HepG2 (cell line): ENCODE data around the gene REPIN1. TPM values are rescaled to one million over a fixed set of nuclear protein-coding genes. Genes with fewer than 3 reads are reported as not detected.
A peak's percentile ranks its signal among the peaks of the same experiment; 100 is the strongest.

Experiments used
- ATAC-seq: fragments of 200-7000 bp; cut with Tn5 transposase; 3 replicates; pipeline ENCODE4 v1.9.1; 2020; ENCODE audit warnings: mild to moderate bottlenecking, moderate library complexity
- BruUV-seq: library from RNA; stranded (reverse); fragments of 400-500 nt; replicated peaks from 2 replicates; lab custom pipeline; 2021; lab: Mats Ljungman, UMichigan
- CTCF ChIA-PET: fragments of 300-600 bp; formaldehyde crosslinking; extraction: SDS; loops from one replicate; lab custom pipeline; 2021; ENCODE audit warnings: low total read pairs, inconsistent platforms, low intra/inter-chr PET ratio; lab: Yijun Ruan, JAX
- POLR2A ChIA-PET: fragments of 350-600 bp; sonication (Branson Sonifier 250); formaldehyde crosslinking; loops from one replicate; lab custom pipeline; 2020; ENCODE audit warnings: antibody characterized with exemption, inconsistent platforms; lab: Yijun Ruan, JAX
- DNase-seq: peaks from one replicate; pipeline ENCODE4 v3.0.0-alpha.2; 2015; ENCODE audit warnings: low spot score
- FAIRE-seq: peaks from 3 replicates; lab custom pipeline; 2011; peaks lifted over from hg19 to GRCh38; lab: Jason Lieb, UNC
- H2AFZ ChIP-seq: one replicate; pipeline ENCODE4 v1.6.1; 2011; ENCODE audit warnings: low read length, inconsistent platforms
- H3K27ac ChIP-seq: fragments of 300-600 bp; 3 replicates; pipeline ENCODE4 v1.8.0; 2011; ENCODE audit warnings: mixed run types, mild to moderate bottlenecking, mixed read lengths, low read length, inconsistent platforms; ENCODE audit not compliant: insufficient read depth; ENCODE audit errors: extremely low read length
- H3K27me3 ChIP-seq, 2 experiments: fragments of 200-600 bp in 1 of 2; 2 replicates in 1 of 2; 3 replicates in 1 of 2; pipeline versions ENCODE4 v1.6.0 to v1.8.0; 2011; ENCODE audit warnings: low read length in 2 of 2, mild to moderate bottlenecking in 2 of 2, moderate library complexity in 2 of 2, inconsistent platforms in 1 of 2; ENCODE audit not compliant: insufficient read depth in 2 of 2, control insufficient read depth in 1 of 2
- H3K36me3 ChIP-seq, 2 experiments: fragments of 200-600 bp in 1 of 2; replicated peaks in 1 of 2; 2 replicates in 1 of 2; 3 replicates in 1 of 2; pipeline versions ENCODE4 v1.5.1 to v1.8.0; 2011; ENCODE audit warnings: low read length in 2 of 2, inconsistent platforms in 1 of 2; ENCODE audit not compliant: insufficient read depth in 2 of 2, control insufficient read depth in 1 of 2
- H3K4me1 ChIP-seq: 2 replicates; pipeline ENCODE4 v1.5.1; 2012; ENCODE audit warnings: low read length, inconsistent platforms; ENCODE audit not compliant: insufficient read depth
- H3K4me2 ChIP-seq: 2 replicates; pipeline ENCODE4 v1.6.0; 2011; ENCODE audit warnings: low read depth, low read length, inconsistent platforms
- H3K4me3 ChIP-seq, 3 experiments: fragments of 200-600 bp in 1 of 3; sonication (generic), shearing (Covaris generic) in 1 of 3; replicated peaks in 1 of 3; 2 replicates each; pipeline ENCODE4 v1.5.1; 2011 to 2016; ENCODE audit warnings: low read length in 3 of 3, inconsistent platforms in 2 of 3, low read depth in 2 of 3, mild to moderate bottlenecking in 2 of 3, control low read depth in 1 of 3, mixed read lengths in 1 of 3; ENCODE audit not compliant: insufficient read depth in 1 of 3
- H3K79me2 ChIP-seq: one replicate; pipeline ENCODE4 v1.6.1; 2011; ENCODE audit warnings: low read length, inconsistent platforms; ENCODE audit not compliant: insufficient read depth
- H3K9ac ChIP-seq: 2 replicates; pipeline ENCODE4 v1.6.0; 2011; ENCODE audit warnings: mild to moderate bottlenecking, low read depth, low read length, inconsistent platforms; ENCODE audit not compliant: insufficient read depth
- H3K9me3 ChIP-seq: 2 replicates; pipeline ENCODE4 v1.5.1; 2012; ENCODE audit warnings: mild to moderate bottlenecking, low read length
- H4K20me1 ChIP-seq: 2 replicates; pipeline ENCODE4 v1.6.0; 2011; ENCODE audit warnings: inconsistent platforms, mild to moderate bottlenecking, low read length, moderate library complexity; ENCODE audit not compliant: insufficient read depth
- CHD4 ChIP-seq: fragments of 200-600 bp; sonication (generic); IDR thresholded peaks from 2 replicates; pipeline ENCODE4 v1.7.0; 2017; ENCODE audit warnings: mild to moderate bottlenecking, low read length, borderline replicate concordance
- FOXM1 ChIP-seq: sonication (generic); formaldehyde crosslinking; IDR thresholded peaks from 2 replicates; pipeline ENCODE4 v1.5.0; 2020; ENCODE audit warnings: missing genetic modification reagents
- HNRNPL ChIP-seq: fragments of 200-400 bp; formaldehyde crosslinking; IDR thresholded peaks from 2 replicates; pipeline ENCODE4 v1.6.1; 2017; ENCODE audit warnings: mild to moderate bottlenecking, low read depth, low read length
- IKZF1 ChIP-seq: fragments of 450-650 bp; IDR thresholded peaks from 2 replicates; pipeline ENCODE4 v1.7.1; 2016
- IKZF4 ChIP-seq: sonication (generic); formaldehyde crosslinking; IDR thresholded peaks from 2 replicates; pipeline ENCODE4 v1.5.1; 2020; ENCODE audit warnings: borderline replicate concordance, mild to moderate bottlenecking, low read depth, missing genetic modification reagents; ENCODE audit errors: not compliant biosample characterization
- KAT2B ChIP-seq: fragments of 150-350 bp; IDR thresholded peaks from 2 replicates; pipeline ENCODE4 v1.6.1; 2014; ENCODE audit warnings: low read depth, low read length, borderline replicate concordance
- KDM2A ChIP-seq: sonication (generic); formaldehyde crosslinking; IDR thresholded peaks from 2 replicates; pipeline ENCODE4 v1.4.0; 2020; ENCODE audit warnings: low read depth, missing genetic modification reagents, borderline replicate concordance
- MBNL3 ChIP-seq: fragments of 250-450 bp; sonication (Bioruptor Pico); conservative IDR thresholded peaks from 2 replicates; pipeline ENCODE4 v1.8.0; 2022; ENCODE audit warnings: mild to moderate bottlenecking, inconsistent platforms
- MXD4 ChIP-seq: IDR thresholded peaks from 2 replicates; pipeline ENCODE4 v1.6.1; 2016; ENCODE audit warnings: mild to moderate bottlenecking, missing biosample characterization, missing genetic modification reagents
- MYC ChIP-seq: sonication (generic); formaldehyde crosslinking; IDR thresholded peaks from 2 replicates; pipeline ENCODE4 v1.9.0; 2021; ENCODE audit warnings: missing genetic modification reagents, borderline replicate concordance
- NCOR1 ChIP-seq: fragments of 200-600 bp; sonication (generic); IDR thresholded peaks from 2 replicates; pipeline ENCODE4 v1.7.0; 2017; ENCODE audit warnings: antibody characterized with exemption, low read length, borderline replicate concordance
- POLR2A ChIP-seq, 2 experiments: IDR thresholded peaks; 2 replicates each; pipeline ENCODE4 v1.6.1; 2011; ENCODE audit warnings: low read depth in 2 of 2, low read length in 2 of 2, mild to moderate bottlenecking in 1 of 2, moderate library complexity in 1 of 2; ENCODE audit not compliant: insufficient read depth in 1 of 2
- POLR2G ChIP-seq: fragments of 200-400 bp; formaldehyde crosslinking; IDR thresholded peaks from 2 replicates; pipeline ENCODE4 v1.6.1; 2018; ENCODE audit warnings: mild to moderate bottlenecking, low read depth, low read length, moderate library complexity
- RBFOX2 ChIP-seq: fragments of 200-400 bp; formaldehyde crosslinking; IDR thresholded peaks from 2 replicates; pipeline ENCODE4 v1.6.1; 2017; ENCODE audit warnings: low read depth, mild to moderate bottlenecking, low read length
- SALL1 ChIP-seq: sonication (generic); formaldehyde crosslinking; IDR thresholded peaks from 2 replicates; pipeline ENCODE4 v1.8.0; 2022; ENCODE audit warnings: mild to moderate bottlenecking, missing genetic modification reagents
- SIX4 ChIP-seq: sonication (generic); formaldehyde crosslinking; IDR thresholded peaks from 2 replicates; pipeline ENCODE4 v1.4.0; 2020; ENCODE audit warnings: missing genetic modification reagents
- XRCC5 ChIP-seq: fragments of 200-400 bp; formaldehyde crosslinking; optimal IDR thresholded peaks from 2 replicates; pipeline ENCODE3; 2017; ENCODE audit warnings: mild to moderate bottlenecking, low read length
- ZBTB20 ChIP-seq: sonication (generic); formaldehyde crosslinking; IDR thresholded peaks from 2 replicates; pipeline ENCODE4 v1.8.1; 2023; ENCODE audit warnings: missing genetic modification reagents, low read depth, mild to moderate bottlenecking, borderline replicate concordance
- ZFX ChIP-seq: sonication (generic); formaldehyde crosslinking; IDR thresholded peaks from 2 replicates; pipeline ENCODE4 v1.4.0; 2020; ENCODE audit warnings: mild to moderate bottlenecking, low read depth, missing genetic modification reagents, moderate library complexity
- ZNF274 ChIP-seq: sonication (generic); formaldehyde crosslinking; IDR thresholded peaks from 2 replicates; pipeline ENCODE4 v1.5.1; 2020; ENCODE audit warnings: mild to moderate bottlenecking, missing genetic modification reagents
- ZNF83 ChIP-seq: sonication (generic); formaldehyde crosslinking; IDR thresholded peaks from 2 replicates; pipeline ENCODE4 v1.4.0; 2020; ENCODE audit warnings: missing genetic modification reagents, mild to moderate bottlenecking, borderline replicate concordance
- whole genome bisulfite sequencing: methylation state at CpG from one replicate; pipeline ENCODE4 v1.1.6; 2017; ENCODE audit warnings: low lambda C conversion rate; 5-methylcytosine and 5-hydroxymethylcytosine counted together
- in situ Hi-C: cut with HindIII; loops from 2 replicates; pipeline ENCODE4 v1.10.0; 2017; ENCODE audit warnings: low pct_unique_long_range_greater_than_20kb; ENCODE audit not compliant: extremely low pct_ligation_motif_present
- intact Hi-C: fragments of 100-400 bp; cut with micrococcal nuclease; formaldehyde crosslinking; loops from one replicate; pipeline ENCODE4 v1.10.0; 2022; ENCODE audit not compliant: unreplicated experiment
- polyA plus RNA-seq, 8 experiments: library from polyadenylated mRNA; depleted of rRNA in 3 of 8; stranded (reverse) in 7 of 8; unstranded in 1 of 8; fragments of >200 nt; fragmentation: Illumina TruSeq in 4 of 8; extraction: Trizol in 4 of 8; gene quantifications; 2 replicates each; pipeline versions ENCODE4 v1.2.1 to v1.2.3, GENCODE V29; 2011 to 2016; ENCODE audit warnings: low read depth in 4 of 8, missing spikeins in 1 of 8, mixed read lengths in 1 of 8; ENCODE audit not compliant: insufficient read depth in 1 of 8
- total RNA-seq, 5 experiments: library from RNA; depleted of rRNA; stranded (reverse); fragments of >200 nt; fragmentation: Illumina TruSeq; extraction: Trizol; gene quantifications; 2 replicates each; pipeline ENCODE4 v1.2.3, GENCODE V29; 2016; ENCODE audit warnings: low read depth in 1 of 5
- TF ChIP-seq, protein P1 (sequence below): sonication (generic); formaldehyde crosslinking; IDR thresholded peaks from 2 replicates; pipeline ENCODE4 v1.4.0; 2020; ENCODE audit warnings: missing genetic modification reagents

REPIN1 gene
- total and polyA plus RNA-seq, 2 of the 13 experiments (the other 11 are each of a cell fraction or from before 2014, with no cell fraction given) = 69.9 to 108 TPM

GRCh38 chr7:150402671-150403321, 34.2 kb downstream of the REPIN1 start:
- no peak overlapping the region for H2AFZ ChIP-seq
- no peak overlapping the region for H3K27ac ChIP-seq
- H3K4me2 ChIP-seq = peak overlapping the region; percentile 94
- BruUV-seq = no TSS peak
- H3K4me3 ChIP-seq = peak overlapping the region in 1 of 3 experiments; percentile 45; a peak in 3 of 6 replicates
- DNase-seq = peak; percentile 76
- H3K4me1 ChIP-seq = peaks cover 70% of the 10 kb centered on the region
- peak; percentile 51 for ATAC-seq
- H4K20me1 ChIP-seq = no peaks in the 10 kb centered on the region
- intact Hi-C loops (no loop called here), in situ Hi-C loops (loop anchor here (5.0 kb wide), 1 partner anchor 60 kb away; the partner anchor contains the start of gene RARRES2)
- H3K27me3 ChIP-seq = no peaks in the 10 kb centered on the region
- H3K9me3 ChIP-seq = no peaks in the 10 kb centered on the region
- CTCF ChIA-PET = no interaction called here
- H3K9ac ChIP-seq = peak overlapping the region; percentile 10; the same call in 1 of the 2 replicates
- no peak for FAIRE-seq
- no peaks in the 10 kb centered on the region for H3K79me2 ChIP-seq
- WGBS = 43% methylated on average over 7 of the region's 13 CpGs
- peaks cover 0 to 8% of the 10 kb centered on the region in 2 experiments; a peak in 1 of 5 replicates for H3K36me3 ChIP-seq
- POLR2A ChIA-PET = interaction anchor here (1.0 to 8.8 kb wide), 8 partner anchors 10 to 80 kb away, joined by 3 to 181 read pairs (median 12); partner anchors contain the start of genes ACTR3C, LRRC61 and REPIN1
- TF ChIP-seq FOXM1 (CRISPR knock-in tag) (no peak), ZBTB20 (CRISPR knock-in tag) (no peak), KAT2B (no peak), IKZF1 (no peak), RBFOX2 (no peak), POLR2G (peak; percentile 60), HNRNPL (peak; percentile 82; the same call in 1 of the 2 replicates), SALL1 (CRISPR knock-in tag) (peak; percentile 40), MYC (CRISPR knock-in tag) (peak; percentile 45; the same call in 1 of the 2 replicates), IKZF4 (peak; percentile 46), NCOR1 (peak; percentile 70; the same call in 1 of the 2 replicates), SIX4 (CRISPR knock-in tag) (no peak), ZNF274 (0 out of 2 replicates have a peak, but pooled peaks have one; percentile 31), MBNL3 (CRISPR knock-in tag) (no peak), CHD4 (peak; percentile 32; the same call in 1 of the 2 replicates), POLR2A (IDR thresholded peaks at IDR 0.05; ENCODE audit: insufficient read depth in 1 of 2, low read depth in 2 of 2, low read length in 2 of 2) (peak; percentile 28 to 48; a peak in 3 of 4 replicates), KDM2A (peak; percentile 17; the same call in 1 of the 2 replicates), ZNF83 (CRISPR knock-in tag) (no peak), ZFX (CRISPR knock-in tag) (peak; percentile 47; the same call in 1 of the 2 replicates), MXD4 (CRISPR knock-in tag) (no peak), XRCC5 (peak; percentile 63)
- TF ChIP-seq, protein P1, sequence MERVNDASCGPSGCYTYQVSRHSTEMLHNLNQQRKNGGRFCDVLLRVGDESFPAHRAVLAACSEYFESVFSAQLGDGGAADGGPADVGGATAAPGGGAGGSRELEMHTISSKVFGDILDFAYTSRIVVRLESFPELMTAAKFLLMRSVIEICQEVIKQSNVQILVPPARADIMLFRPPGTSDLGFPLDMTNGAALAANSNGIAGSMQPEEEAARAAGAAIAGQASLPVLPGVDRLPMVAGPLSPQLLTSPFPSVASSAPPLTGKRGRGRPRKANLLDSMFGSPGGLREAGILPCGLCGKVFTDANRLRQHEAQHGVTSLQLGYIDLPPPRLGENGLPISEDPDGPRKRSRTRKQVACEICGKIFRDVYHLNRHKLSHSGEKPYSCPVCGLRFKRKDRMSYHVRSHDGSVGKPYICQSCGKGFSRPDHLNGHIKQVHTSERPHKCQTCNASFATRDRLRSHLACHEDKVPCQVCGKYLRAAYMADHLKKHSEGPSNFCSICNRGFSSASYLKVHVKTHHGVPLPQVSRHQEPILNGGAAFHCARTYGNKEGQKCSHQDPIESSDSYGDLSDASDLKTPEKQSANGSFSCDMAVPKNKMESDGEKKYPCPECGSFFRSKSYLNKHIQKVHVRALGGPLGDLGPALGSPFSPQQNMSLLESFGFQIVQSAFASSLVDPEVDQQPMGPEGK (CRISPR knock-in tag) = no peak
